AG04450 (cell line): ENCODE measurements around the gene RTRAF. TPM values are rescaled to one million over a fixed set of nuclear protein-coding genes. Genes with fewer than 3 reads are reported as not detected.

ENCODE experiments used
- CTCF ChIA-PET: fragments of 300-600, 350-600 bp; formaldehyde crosslinking; extraction: SDS; loops from one replicate; lab custom pipeline; 2022; ENCODE audit warnings: antibody characterized with exemption, inconsistent platforms; lab: Charles Lee
- POLR2A ChIA-PET: fragments of 350-600 bp; formaldehyde crosslinking; extraction: SDS; loops from one replicate; lab custom pipeline; 2021; ENCODE audit warnings: antibody characterized with exemption, inconsistent platforms; lab: Yijun Ruan, JAX
- DNase-seq: peaks from one replicate; pipeline ENCODE4 v3.0.0-alpha.2; 2011; ENCODE audit warnings: low read depth, low spot score
- H3K27ac ChIP-seq: one replicate; pipeline ENCODE4 v1.5.1; 2012; ENCODE audit warnings: low read depth, low read length, control low read depth
- H3K27me3 ChIP-seq: one replicate; pipeline ENCODE4 v1.6.0; 2012; ENCODE audit warnings: low read length; ENCODE audit not compliant: control insufficient read depth, insufficient read depth
- H3K4me3 ChIP-seq: 2 replicates; pipeline ENCODE4 v1.5.1; 2011; ENCODE audit warnings: mild to moderate bottlenecking, low read depth, low read length, control low read depth
- H3K9me3 ChIP-seq: 2 replicates; pipeline ENCODE4 v1.5.1; 2012; ENCODE audit warnings: low read length; ENCODE audit not compliant: control insufficient read depth, insufficient read depth
- CTCF ChIP-seq: IDR thresholded peaks from 2 replicates; pipeline ENCODE4 v1.5.1; 2011; ENCODE audit warnings: low read depth, low read length, control low read depth, inconsistent platforms
- polyA plus RNA-seq: library from polyadenylated mRNA; depleted of rRNA; stranded (reverse); fragments of >200 nt; gene quantifications from 2 replicates; pipeline ENCODE4 v1.2.3, GENCODE V29; 2011

RTRAF gene
- polyA plus RNA-seq, 1 experiment = 400 TPM

GRCh38 chr14:52018970-52019369 lies 29.6 kb downstream of the RTRAF start:
- no peak for TF ChIP-seq CTCF
- ChIA-PET POLR2A (no interaction called here), CTCF (interaction anchor here (2.0 kb wide), 1 partner anchor 113 kb away, joined by 6 read pairs; no protein-coding TSS in a partner anchor)
- Histone ChIP-seq H3K4me3 (no peak overlapping the region), H3K9me3 (no peaks in the 10 kb centered on the region), H3K27ac (no peak overlapping the region), H3K27me3 (no peaks in the 10 kb centered on the region)
- DNase-seq = no peak

- H3K4me3 ChIP-seq = no peak overlapping the region
- no peaks in the 10 kb centered on the region for H3K9me3 ChIP-seq
- no peak for TF ChIP-seq CTCF
- no peak overlapping the region for H3K27ac ChIP-seq
- POLR2A ChIA-PET = no interaction called here
- no peak for DNase-seq
- H3K27me3 ChIP-seq = no peaks in the 10 kb centered on the region
- CTCF ChIA-PET = interaction anchor here (2.0 to 2.5 kb wide), 2 partner anchors 24 to 112 kb away, joined by 6 to 10 read pairs; no protein-coding TSS in a partner anchor
Observed at GRCh38 chr14:52020161-52020714, 30.9 kb downstream of the RTRAF start.

- DNase-seq = no peak
- Histone ChIP-seq H3K27me3 (no peaks in the 10 kb centered on the region), H3K9me3 (no peaks in the 10 kb centered on the region), H3K4me3 (no peak overlapping the region), H3K27ac (no peak overlapping the region)
- no peak for TF ChIP-seq CTCF
- CTCF ChIA-PET = interaction anchor here (2.5 kb wide), 1 partner anchor 25 kb away, joined by 10 read pairs; no protein-coding TSS in a partner anchor
- POLR2A ChIA-PET = no interaction called here
Observed at GRCh38 chr14:52020866-52021717, 31.7 kb downstream of the RTRAF start.

- DNase-seq = no peak
- POLR2A ChIA-PET = interaction anchor here (1.8 kb wide), 1 partner anchor 47 kb away, joined by 8 read pairs; the partner anchor contains the start of gene NID2
- TF ChIP-seq CTCF = no peak
- no peak overlapping the region for H3K27ac ChIP-seq
- H3K4me3 ChIP-seq = no peak overlapping the region
- CTCF ChIA-PET = no interaction called here
- no peaks in the 10 kb centered on the region for H3K9me3 ChIP-seq
- no peaks in the 10 kb centered on the region for H3K27me3 ChIP-seq
Observed at GRCh38 chr14:52021957-52022600, 32.7 kb downstream of the RTRAF start.
